Activated CD8-positive, alpha-beta T cell treated with anti-CD3 and anti-CD28 coated beads for 36 hours (primary cell): ENCODE measurements around the gene TGFBRAP1. TPM values are rescaled to one million over a fixed set of nuclear protein-coding genes. Genes with fewer than 3 reads are reported as not detected.

ENCODE experiments used
- ATAC-seq: fragments of 200-7000 bp; cut with Tn5 transposase; one replicate; pipeline ENCODE4 v1.10.0; 2021; ENCODE audit warnings: mild to moderate bottlenecking, moderate library complexity
- CTCF ChIA-PET: fragments of 350-600 bp; sonication (Branson Sonifier 250); formaldehyde crosslinking; loops from one replicate; lab custom pipeline; 2021; ENCODE audit warnings: antibody characterized with exemption; lab: Charles Lee
- POLR2A ChIA-PET: fragments of 350-600 bp; sonication (Branson Sonifier 250); formaldehyde crosslinking; loops from one replicate; lab custom pipeline; 2021; ENCODE audit warnings: antibody characterized with exemption; lab: Charles Lee
- DNase-seq: peaks from one replicate; pipeline ENCODE4 v3.0.0-alpha.2; 2020
- H3K27ac Mint-ChIP-seq: one replicate; pipeline ENCODE4 v1.8.0; 2021; ENCODE audit warnings: mild to moderate bottlenecking, mixed read lengths
- H3K27me3 Mint-ChIP-seq: one replicate; pipeline ENCODE4 v1.8.0; 2021; ENCODE audit warnings: mixed read lengths
- H3K36me3 Mint-ChIP-seq: one replicate; pipeline ENCODE4 v1.8.0; 2021; ENCODE audit warnings: low read depth, mixed read lengths
- H3K4me1 Mint-ChIP-seq: one replicate; pipeline ENCODE4 v1.8.0; 2021; ENCODE audit warnings: low read depth, mixed read lengths
- H3K4me3 Mint-ChIP-seq: one replicate; pipeline ENCODE4 v1.8.0; 2021; ENCODE audit warnings: mild to moderate bottlenecking, moderate library complexity, mixed read lengths
- H3K9me3 Mint-ChIP-seq: one replicate; pipeline ENCODE4 v1.8.0; 2021; ENCODE audit warnings: mixed read lengths
- intact Hi-C: fragments of 100-400 bp; cut with micrococcal nuclease; formaldehyde crosslinking; loops from one replicate; pipeline ENCODE4 v1.10.0; 2022
- total RNA-seq, 2 experiments: library from RNA; stranded (reverse); gene quantifications; one replicate each; pipeline ENCODE4 v1.2.3, GENCODE V29; 2021
- TF ChIP-seq, protein P1 (sequence below): fragments of 200-600 bp; IDR thresholded peaks from one replicate; pipeline ENCODE4 v1.8.0; 2022; ENCODE audit warnings: antibody characterized with exemption, mild to moderate bottlenecking

TGFBRAP1 gene
- total RNA-seq, 2 experiments from 2014 or later: 17.9 to 20.2 TPM

GRCh38 chr2:105337122-105338019 is 7.8 kb upstream of the TGFBRAP1 start, which contains the start of gene C2orf49:
Gene C2orf49 (plus strand): TSS chr2:105337540. CDS start chr2:105337588, 48 bp downstream.
- ChIA-PET POLR2A (interaction anchor here (0.5 to 1.7 kb wide), 3 partner anchors 9 to 1004 kb away, joined by 3 to 14 read pairs (median 4); no protein-coding TSS in a partner anchor), CTCF (interaction anchor here (1.0 to 1.3 kb wide), 2 partner anchors 10 to 26 kb away, joined by 3 to 7 read pairs; no protein-coding TSS in a partner anchor)
- peak within 1 kb of the TSS; percentile 100 for H3K27ac Mint-ChIP-seq
- peaks cover 19% of the 10 kb centered on the region for H3K36me3 Mint-ChIP-seq
- no peaks in the 10 kb centered on the region for H3K27me3 Mint-ChIP-seq
- H3K9me3 Mint-ChIP-seq: no peaks in the 10 kb centered on the region
- TF ChIP-seq, protein P1, sequence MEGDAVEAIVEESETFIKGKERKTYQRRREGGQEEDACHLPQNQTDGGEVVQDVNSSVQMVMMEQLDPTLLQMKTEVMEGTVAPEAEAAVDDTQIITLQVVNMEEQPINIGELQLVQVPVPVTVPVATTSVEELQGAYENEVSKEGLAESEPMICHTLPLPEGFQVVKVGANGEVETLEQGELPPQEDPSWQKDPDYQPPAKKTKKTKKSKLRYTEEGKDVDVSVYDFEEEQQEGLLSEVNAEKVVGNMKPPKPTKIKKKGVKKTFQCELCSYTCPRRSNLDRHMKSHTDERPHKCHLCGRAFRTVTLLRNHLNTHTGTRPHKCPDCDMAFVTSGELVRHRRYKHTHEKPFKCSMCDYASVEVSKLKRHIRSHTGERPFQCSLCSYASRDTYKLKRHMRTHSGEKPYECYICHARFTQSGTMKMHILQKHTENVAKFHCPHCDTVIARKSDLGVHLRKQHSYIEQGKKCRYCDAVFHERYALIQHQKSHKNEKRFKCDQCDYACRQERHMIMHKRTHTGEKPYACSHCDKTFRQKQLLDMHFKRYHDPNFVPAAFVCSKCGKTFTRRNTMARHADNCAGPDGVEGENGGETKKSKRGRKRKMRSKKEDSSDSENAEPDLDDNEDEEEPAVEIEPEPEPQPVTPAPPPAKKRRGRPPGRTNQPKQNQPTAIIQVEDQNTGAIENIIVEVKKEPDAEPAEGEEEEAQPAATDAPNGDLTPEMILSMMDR: no peak
- intact Hi-C loops: no loop called here
- peak; percentile 91 for ATAC-seq
- peak within 1 kb of the TSS; percentile 96 for H3K4me3 Mint-ChIP-seq
- H3K4me1 Mint-ChIP-seq: peaks cover 30% of the 10 kb centered on the region
- DNase-seq: peak; percentile 93

DNA sequence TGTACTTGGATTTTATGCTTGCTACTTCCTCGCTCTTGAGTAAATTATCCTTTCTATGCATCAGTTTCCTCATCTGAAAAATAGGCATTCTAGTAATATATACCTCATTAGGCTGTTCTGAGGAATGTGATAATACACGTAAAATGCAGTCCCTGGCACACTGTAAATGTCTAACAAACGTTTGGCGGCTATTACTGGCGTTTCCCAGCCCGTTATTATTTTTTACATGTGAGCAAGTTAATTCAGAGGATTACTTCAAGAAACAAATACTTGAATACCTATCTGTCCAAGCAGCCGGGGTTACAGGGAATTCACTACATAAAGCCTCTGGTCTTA is 7.2 kb upstream of the TGFBRAP1 start:
- Mint-ChIP-seq H3K9me3 (no peaks in the 10 kb centered on the region), H3K27ac (peak overlapping the region; percentile 100), H3K36me3 (peaks cover 17% of the 10 kb centered on the region), H3K4me1 (peaks cover 30% of the 10 kb centered on the region), H3K27me3 (no peaks in the 10 kb centered on the region), H3K4me3 (peak overlapping the region; percentile 96)
- ATAC-seq (no peak), DNase-seq (no peak)
- CTCF ChIA-PET: no interaction called here
- POLR2A ChIA-PET: interaction anchor here (1.7 kb wide), 1 partner anchor 9 kb away, joined by 14 read pairs; no protein-coding TSS in a partner anchor
- intact Hi-C loops: no loop called here
- TF ChIP-seq, protein P1: no peak

DNA sequence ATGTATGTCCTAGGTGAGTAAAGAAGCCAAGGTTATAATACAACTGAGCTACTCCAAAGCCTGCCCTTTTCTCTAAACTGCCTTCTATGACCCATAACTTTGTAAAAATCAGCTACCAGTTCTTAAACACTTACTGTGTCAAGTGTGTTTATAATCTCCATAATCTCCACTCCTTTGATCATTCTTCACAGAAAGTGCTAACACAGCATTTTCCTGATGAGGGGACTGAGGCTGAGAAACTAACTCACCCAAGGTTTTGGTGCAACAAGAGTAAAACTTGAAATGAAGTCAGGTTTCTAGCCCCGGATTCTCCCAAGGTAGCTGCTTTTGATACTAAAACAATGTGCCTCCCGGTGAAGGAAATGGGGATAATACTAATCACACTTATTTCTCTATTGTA is 5.9 kb upstream of the TGFBRAP1 start:
- POLR2A ChIA-PET: no interaction called here
- peaks cover 8% of the 10 kb centered on the region for H3K36me3 Mint-ChIP-seq
- CTCF ChIA-PET: interaction anchor here (0.9 to 1.2 kb wide), 2 partner anchors 9 to 221 kb away, joined by 4 to 5 read pairs; no protein-coding TSS in a partner anchor
- H3K27ac Mint-ChIP-seq: peak overlapping the region; percentile 52
- DNase-seq (no peak), ATAC-seq (no peak)
- H3K4me3 Mint-ChIP-seq: peak overlapping the region; percentile 96
- TF ChIP-seq, protein P1: no peak
- H3K9me3 Mint-ChIP-seq: no peaks in the 10 kb centered on the region
- H3K4me1 Mint-ChIP-seq: peaks cover 36% of the 10 kb centered on the region
- H3K27me3 Mint-ChIP-seq: no peaks in the 10 kb centered on the region
- intact Hi-C loops: no loop called here

- CTCF ChIA-PET: no interaction called here
- DNase-seq: no peak
- H3K36me3 Mint-ChIP-seq: peaks cover 5% of the 10 kb centered on the region
- TF ChIP-seq, protein P1: no peak
- H3K4me1 Mint-ChIP-seq: peaks cover 28% of the 10 kb centered on the region
- POLR2A ChIA-PET: no interaction called here
- no peaks in the 10 kb centered on the region for H3K27me3 Mint-ChIP-seq
- no peaks in the 10 kb centered on the region for H3K9me3 Mint-ChIP-seq
- H3K27ac Mint-ChIP-seq: no peak overlapping the region
- no peak overlapping the region for H3K4me3 Mint-ChIP-seq
- no peak for ATAC-seq
- intact Hi-C loops: no loop called here
Measured at GRCh38 chr2:105334211-105334610, 4.7 kb upstream of the TGFBRAP1 start.
